HepG2 (cell line): ENCODE measurements around the gene FGD4. TPM values are rescaled to one million over a fixed set of nuclear protein-coding genes. Genes with fewer than 3 reads are reported as not detected.

Source experiments
- CHD2 ChIP-seq: IDR thresholded peaks from 2 replicates; pipeline ENCODE4 v1.6.1; 2011; ENCODE audit warnings: low read depth, low read length, improper control_type of control experiment
- EED ChIP-seq: sonication (generic); formaldehyde crosslinking; IDR thresholded peaks from 2 replicates; pipeline ENCODE4 v1.5.0; 2020; ENCODE audit warnings: mild to moderate bottlenecking, missing genetic modification reagents
- SIN3A ChIP-seq: IDR thresholded peaks from 2 replicates; pipeline ENCODE4 v1.6.1; 2011; ENCODE audit warnings: low read depth, mild to moderate bottlenecking, control low read depth, low read length, borderline replicate concordance
- SOX13 ChIP-seq, 3 experiments: fragments of 450-650 bp in 1 of 3; sonication (generic) in 1 of 3; formaldehyde crosslinking in 1 of 3; IDR thresholded peaks in 2 of 3; conservative IDR thresholded peaks in 1 of 3; 2 replicates each; pipeline versions ENCODE4 v1.5.0 to v1.6.1; 2016 to 2020; ENCODE audit warnings: antibody characterized with exemption in 1 of 3, mild to moderate bottlenecking in 1 of 3, missing compliant biosample characterization in 1 of 3, missing genetic modification reagents in 1 of 3, moderate library complexity in 1 of 3
- TBX2 ChIP-seq: sonication (generic); formaldehyde crosslinking; IDR thresholded peaks from 2 replicates; pipeline ENCODE4 v1.5.0; 2020; ENCODE audit warnings: missing genetic modification reagents, mild to moderate bottlenecking, borderline replicate concordance
- XRCC5 ChIP-seq: fragments of 200-400 bp; formaldehyde crosslinking; optimal IDR thresholded peaks from 2 replicates; pipeline ENCODE3; 2017; ENCODE audit warnings: mild to moderate bottlenecking, low read length
- ZFP90 ChIP-seq: sonication (generic); formaldehyde crosslinking; IDR thresholded peaks from 2 replicates; pipeline ENCODE4 v1.8.0; 2022; ENCODE audit warnings: missing genetic modification reagents, mild to moderate bottlenecking, inconsistent platforms, borderline replicate concordance
- ZNF142 ChIP-seq: sonication (generic); formaldehyde crosslinking; IDR thresholded peaks from 2 replicates; pipeline ENCODE4 v1.4.0; 2020; ENCODE audit warnings: missing genetic modification reagents
- ZNF335 ChIP-seq: sonication (generic); formaldehyde crosslinking; IDR thresholded peaks from 2 replicates; pipeline ENCODE4 v1.4.0; 2020; ENCODE audit warnings: missing genetic modification reagents
- ZNF350 ChIP-seq: sonication (generic); formaldehyde crosslinking; IDR thresholded peaks from 2 replicates; pipeline ENCODE4 v1.4.0; 2020; ENCODE audit warnings: mild to moderate bottlenecking, low read depth, missing genetic modification reagents, borderline replicate concordance
- ZNF543 ChIP-seq: sonication (generic); formaldehyde crosslinking; IDR thresholded peaks from 2 replicates; pipeline ENCODE4 v1.4.0; 2020; ENCODE audit warnings: mild to moderate bottlenecking, missing genetic modification reagents
- ZNF747 ChIP-seq: sonication (generic); formaldehyde crosslinking; IDR thresholded peaks from 2 replicates; pipeline ENCODE4 v1.8.1; 2023; ENCODE audit warnings: missing genetic modification reagents, mild to moderate bottlenecking, borderline replicate concordance
- ZNF768 ChIP-seq: sonication (generic); formaldehyde crosslinking; IDR thresholded peaks from 2 replicates; pipeline ENCODE4 v1.4.0; 2020; ENCODE audit warnings: missing genetic modification reagents
- ZNF770 ChIP-seq: sonication (generic); formaldehyde crosslinking; IDR thresholded peaks from 2 replicates; pipeline ENCODE4 v1.5.0; 2020; ENCODE audit warnings: mild to moderate bottlenecking, missing genetic modification reagents
- ZNF879 ChIP-seq: sonication (generic); formaldehyde crosslinking; IDR thresholded peaks from 2 replicates; pipeline ENCODE4 v1.8.1; 2023; ENCODE audit warnings: missing genetic modification reagents
- polyA plus RNA-seq, 8 experiments: library from polyadenylated mRNA; depleted of rRNA in 3 of 8; stranded (reverse) in 7 of 8; unstranded in 1 of 8; fragments of >200 nt; fragmentation: Illumina TruSeq in 4 of 8; extraction: Trizol in 4 of 8; gene quantifications; 2 replicates each; pipeline versions ENCODE4 v1.2.1 to v1.2.3, GENCODE V29; 2011 to 2016; ENCODE audit warnings: low read depth in 4 of 8, missing spikeins in 1 of 8, mixed read lengths in 1 of 8; ENCODE audit not compliant: insufficient read depth in 1 of 8
- total RNA-seq, 5 experiments: library from RNA; depleted of rRNA; stranded (reverse); fragments of >200 nt; fragmentation: Illumina TruSeq; extraction: Trizol; gene quantifications; 2 replicates each; pipeline ENCODE4 v1.2.3, GENCODE V29; 2016; ENCODE audit warnings: low read depth in 1 of 5
- TF ChIP-seq, protein P1 (sequence below): sonication (generic); formaldehyde crosslinking; IDR thresholded peaks from 2 replicates; pipeline ENCODE4 v1.4.0; 2020; ENCODE audit warnings: missing genetic modification reagents, mild to moderate bottlenecking, borderline replicate concordance

FGD4 gene
- total and polyA plus RNA-seq, 2 of the 13 experiments (the other 11 are each of a cell fraction or from before 2014, with no cell fraction given), result 4.6 to 6.6 TPM

DNA sequence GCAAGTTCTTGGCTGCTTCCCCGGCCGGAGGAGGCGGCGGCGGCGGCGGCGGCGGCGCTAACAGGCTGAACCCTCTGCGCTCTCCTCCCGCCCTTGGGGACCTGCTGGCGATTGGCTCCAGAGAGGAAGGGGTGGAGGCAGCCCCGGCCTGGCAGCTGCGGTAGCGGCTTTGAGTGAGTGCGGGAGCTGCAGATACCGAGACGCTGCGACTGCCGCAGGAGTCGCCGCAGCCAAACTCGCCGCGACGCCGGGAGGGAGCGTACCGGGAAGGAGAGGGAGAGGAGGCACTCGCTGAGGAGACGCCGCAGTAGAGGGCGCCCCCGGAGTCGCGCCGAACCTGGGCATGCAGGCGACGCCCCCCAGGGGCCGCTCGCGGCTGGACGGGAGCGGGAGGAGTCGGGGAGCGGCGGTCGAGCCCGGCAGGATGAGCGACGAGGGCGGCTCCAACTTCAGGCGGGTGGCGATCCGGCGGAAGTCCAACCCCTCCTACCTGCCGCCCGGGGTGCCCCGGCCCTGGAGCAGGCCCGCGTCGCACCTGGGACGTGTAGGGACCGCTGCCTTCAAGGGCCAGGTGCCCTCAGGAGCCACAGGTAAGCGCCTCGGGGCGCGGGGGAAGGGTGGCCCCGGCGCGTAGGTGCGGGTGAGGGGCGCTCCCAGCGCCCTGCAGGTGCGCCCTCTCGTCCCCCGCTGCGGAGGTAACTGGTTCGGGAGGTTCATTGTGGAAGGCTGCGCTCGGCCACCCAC lies at the start of gene FGD4 (continued):
- TF ChIP-seq ZNF142 (no peak; the same call in 1 of the 2 replicates), ZNF768 (peak; percentile 21; the same call in 1 of the 2 replicates), SIN3A (no peak), CHD2 (no peak), ZNF335 (no peak), ZNF350 (no peak), SOX13 (IDR thresholded peaks at IDR 0.05) (no peak), SOX13 (CRISPR knock-in tag; conservative IDR thresholded peaks at IDR 0.05 in 1 of 2, IDR thresholded peaks at IDR 0.05 in 1 of 2) (0 out of 4 replicates have a peak, but pooled peaks of 1 of the 2 experiments have one; percentile 20), ZNF543 (CRISPR knock-in tag) (peak; percentile 29; the same call in 1 of the 2 replicates), ZNF770 (CRISPR knock-in tag) (0 out of 2 replicates have a peak, but pooled peaks have one; percentile 36), XRCC5 (peak; percentile 71), ZNF747 (no peak), ZNF879 (CRISPR knock-in tag) (peak; percentile 76; the same call in 1 of the 2 replicates), ZFP90 (peak; percentile 83; the same call in 1 of the 2 replicates), EED (CRISPR knock-in tag) (no peak), TBX2 (CRISPR knock-in tag) (peak; percentile 52)
- TF ChIP-seq, protein P1, sequence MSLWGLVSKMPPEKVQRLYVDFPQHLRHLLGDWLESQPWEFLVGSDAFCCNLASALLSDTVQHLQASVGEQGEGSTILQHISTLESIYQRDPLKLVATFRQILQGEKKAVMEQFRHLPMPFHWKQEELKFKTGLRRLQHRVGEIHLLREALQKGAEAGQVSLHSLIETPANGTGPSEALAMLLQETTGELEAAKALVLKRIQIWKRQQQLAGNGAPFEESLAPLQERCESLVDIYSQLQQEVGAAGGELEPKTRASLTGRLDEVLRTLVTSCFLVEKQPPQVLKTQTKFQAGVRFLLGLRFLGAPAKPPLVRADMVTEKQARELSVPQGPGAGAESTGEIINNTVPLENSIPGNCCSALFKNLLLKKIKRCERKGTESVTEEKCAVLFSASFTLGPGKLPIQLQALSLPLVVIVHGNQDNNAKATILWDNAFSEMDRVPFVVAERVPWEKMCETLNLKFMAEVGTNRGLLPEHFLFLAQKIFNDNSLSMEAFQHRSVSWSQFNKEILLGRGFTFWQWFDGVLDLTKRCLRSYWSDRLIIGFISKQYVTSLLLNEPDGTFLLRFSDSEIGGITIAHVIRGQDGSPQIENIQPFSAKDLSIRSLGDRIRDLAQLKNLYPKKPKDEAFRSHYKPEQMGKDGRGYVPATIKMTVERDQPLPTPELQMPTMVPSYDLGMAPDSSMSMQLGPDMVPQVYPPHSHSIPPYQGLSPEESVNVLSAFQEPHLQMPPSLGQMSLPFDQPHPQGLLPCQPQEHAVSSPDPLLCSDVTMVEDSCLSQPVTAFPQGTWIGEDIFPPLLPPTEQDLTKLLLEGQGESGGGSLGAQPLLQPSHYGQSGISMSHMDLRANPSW, result no peak
